OCI-LY7 (cell line): ENCODE measurements around the gene IFITM10.

Source experiments
- CTCF ChIP-seq: fragments of 200-600 bp; sonication (generic); conservative IDR thresholded peaks from 2 replicates; pipeline ENCODE4 v1.5.1; 2014; ENCODE audit warnings: mild to moderate bottlenecking, antibody characterized with exemption, low read length, moderate library complexity, mixed read lengths
- EZH2phosphoT487 ChIP-seq: fragments of 200-600 bp; sonication (generic); IDR thresholded peaks from 2 replicates; pipeline ENCODE4 v1.6.1; 2018; ENCODE audit warnings: low read depth, borderline replicate concordance, mild to moderate bottlenecking, mixed run types, antibody characterized with exemption, low read length, moderate library complexity, mixed read lengths

GRCh38 chr11:1702506-1702905, 47.9 kb downstream of the IFITM10 start:
- TF ChIP-seq EZH2phosphoT487 (no peak), CTCF (no peak)
